Stimulated activated CD4-positive, alpha-beta T cell treated with anti-CD3 and anti-CD28 coated beads, Interleukin-12 subunit alpha, Interleukin-12 subunit beta, amount 100 ng/mL, for 4 hours (primary cell): Measurements from ENCODE around the gene CCDC185.
"Not testable (repeated sequence)": the region's sequence is repeated elsewhere in the genome, so short reads cannot be mapped to it uniquely, and the experiment has no call there.

Source experiments
- DNase-seq: peaks from one replicate; pipeline ENCODE4 v3.0.0-alpha.2; 2020

The CCDC185 gene

DNA sequence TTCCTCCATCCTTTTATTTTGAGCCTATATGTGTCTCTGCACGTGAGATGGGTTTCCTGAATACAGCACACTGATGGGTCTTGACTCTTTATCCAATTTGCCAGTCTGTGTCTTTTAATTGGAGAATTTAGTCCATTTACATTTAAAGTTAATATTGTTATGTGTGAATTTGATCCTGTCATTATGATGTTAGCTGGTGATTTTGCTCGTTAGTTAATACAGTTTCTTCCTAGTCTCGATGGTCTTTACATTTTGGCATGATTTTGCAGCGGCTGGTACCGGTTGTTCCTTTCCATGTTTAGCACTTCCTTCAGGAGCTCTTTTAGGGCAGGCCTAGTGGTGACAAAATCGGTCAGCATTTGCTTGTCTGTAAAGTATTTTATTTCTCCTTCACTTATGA, 6.2 kb downstream of the CCDC185 start:
- DNase-seq, result not testable (repeated sequence)

DNA sequence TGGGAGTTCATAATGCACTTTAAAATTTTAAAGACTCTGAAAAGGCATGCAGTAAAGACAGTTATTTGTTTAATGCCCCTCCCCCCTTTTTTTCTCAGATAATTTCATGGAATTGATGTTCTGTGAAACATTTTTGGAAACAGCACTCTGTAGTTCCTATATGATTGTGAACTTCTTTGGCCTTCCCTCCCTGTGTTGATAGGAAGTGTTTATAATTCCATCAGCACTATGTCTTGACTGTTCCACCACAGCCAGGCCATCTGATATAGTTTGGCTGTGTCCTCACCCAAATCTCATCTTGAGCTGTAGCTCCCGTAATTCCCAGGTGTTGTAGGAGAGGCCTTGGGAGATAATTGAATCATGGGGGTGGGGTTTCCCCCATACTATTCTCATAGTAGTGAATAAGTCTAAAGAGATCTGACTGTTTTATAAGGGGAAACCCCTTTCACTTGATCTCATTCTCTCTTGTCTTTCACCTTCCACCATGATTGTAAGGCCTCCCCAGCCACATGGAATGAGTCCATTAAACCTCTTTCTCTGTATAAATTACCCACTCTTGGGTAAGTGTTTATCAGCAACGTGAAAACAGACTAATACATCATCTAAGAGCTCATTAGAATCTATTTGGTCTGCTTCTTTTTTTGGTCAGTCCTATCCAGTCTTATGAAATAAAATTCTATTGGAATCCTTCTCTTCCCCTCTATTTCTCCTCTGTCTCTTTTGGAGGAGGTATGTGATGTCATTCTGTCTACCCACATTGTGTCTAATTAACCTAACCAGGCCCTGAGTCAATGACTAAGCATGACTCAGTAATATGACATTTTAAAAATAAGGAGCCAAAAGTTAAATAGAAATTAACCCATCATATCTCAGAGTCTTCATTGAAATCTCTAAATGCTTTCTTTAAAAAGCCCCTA, 8.9 kb downstream of the CCDC185 start:
- DNase-seq, result no peak

DNA sequence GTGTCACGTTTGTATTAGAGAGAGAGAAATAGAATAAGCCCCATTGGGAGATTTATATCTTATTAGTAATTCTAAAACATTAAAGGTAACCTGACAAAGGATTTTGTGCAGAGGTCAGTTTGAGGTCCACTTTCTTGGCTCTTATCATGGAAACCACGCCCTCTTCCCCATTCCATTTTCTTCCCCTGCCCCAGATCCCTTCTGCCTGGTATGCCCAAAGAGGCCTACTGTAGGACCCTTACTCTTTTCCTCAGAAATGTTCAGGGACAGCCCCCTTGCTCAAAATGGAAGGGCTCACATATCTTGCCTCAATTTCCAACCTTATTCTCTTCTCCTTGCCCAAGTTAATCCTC, 9.6 kb downstream of the CCDC185 start:
- no peak for DNase-seq

DNA sequence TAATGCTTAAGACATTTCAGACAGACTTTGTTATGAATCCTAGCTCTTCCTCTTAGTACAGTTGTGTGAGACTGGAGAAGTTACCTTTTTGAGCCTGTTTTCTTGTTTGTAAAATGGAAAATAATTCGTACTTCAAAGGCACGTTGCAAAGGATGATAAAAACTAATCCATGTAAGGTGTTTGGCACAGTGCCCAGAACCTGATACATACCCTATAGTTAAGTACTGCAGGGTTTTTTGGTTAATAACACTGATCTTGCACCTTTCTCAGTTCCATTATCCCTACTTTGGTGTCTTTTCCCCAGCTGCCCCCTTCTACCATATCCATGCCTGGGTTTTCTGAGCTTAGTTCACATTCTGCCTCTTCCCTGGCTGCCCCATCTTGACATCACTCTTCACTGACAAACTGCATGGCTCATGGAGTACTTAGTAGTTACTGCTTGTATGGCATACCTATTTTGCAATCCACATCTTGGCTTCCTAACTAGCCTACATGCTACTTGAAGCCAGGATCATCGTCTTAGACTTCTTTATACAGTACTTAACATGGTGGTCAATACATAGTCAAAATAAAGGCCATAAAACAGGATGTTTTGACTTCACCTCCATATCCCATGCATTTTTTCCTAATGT, 10.1 kb downstream of the CCDC185 start:
- no peak for DNase-seq

DNA sequence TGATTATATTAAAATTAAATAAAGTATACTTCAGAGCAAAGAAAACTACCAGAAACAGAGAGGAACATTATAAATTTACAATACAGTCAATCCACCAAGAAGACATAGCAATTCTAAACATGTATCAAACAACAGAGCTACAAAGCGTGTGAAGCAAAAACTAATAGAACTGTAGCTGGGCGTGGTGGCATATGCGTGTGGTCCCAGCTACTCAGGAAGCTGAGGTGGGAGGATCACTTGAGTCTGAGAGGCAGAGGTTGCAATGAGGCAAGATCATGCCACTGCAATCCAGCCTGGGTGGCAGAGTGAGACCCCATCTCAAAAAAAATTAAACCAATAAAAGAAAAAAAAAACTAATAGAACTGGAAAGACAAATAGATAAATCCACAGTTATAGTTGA, 12.3 kb downstream of the CCDC185 start:
- DNase-seq, result no peak

DNA sequence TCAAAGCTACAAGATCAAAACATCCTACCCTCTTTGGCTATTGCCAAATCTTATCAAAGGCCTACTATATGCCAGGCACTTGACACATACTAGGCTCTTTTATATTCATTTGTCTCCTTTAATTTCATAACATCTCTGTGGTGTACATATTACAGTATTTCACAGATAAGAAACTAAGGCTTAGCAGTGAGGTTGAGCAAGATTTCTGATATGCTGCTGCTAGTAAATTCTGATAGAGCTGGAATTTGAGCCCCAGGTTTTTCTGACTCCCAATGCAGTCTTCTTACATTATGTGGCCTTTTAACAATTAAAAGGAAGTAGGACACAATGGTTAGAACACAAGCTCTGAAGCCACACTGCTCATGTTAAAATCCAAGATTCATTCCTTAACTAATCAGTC, 16.8 kb downstream of the CCDC185 start:
- DNase-seq, result no peak

DNA sequence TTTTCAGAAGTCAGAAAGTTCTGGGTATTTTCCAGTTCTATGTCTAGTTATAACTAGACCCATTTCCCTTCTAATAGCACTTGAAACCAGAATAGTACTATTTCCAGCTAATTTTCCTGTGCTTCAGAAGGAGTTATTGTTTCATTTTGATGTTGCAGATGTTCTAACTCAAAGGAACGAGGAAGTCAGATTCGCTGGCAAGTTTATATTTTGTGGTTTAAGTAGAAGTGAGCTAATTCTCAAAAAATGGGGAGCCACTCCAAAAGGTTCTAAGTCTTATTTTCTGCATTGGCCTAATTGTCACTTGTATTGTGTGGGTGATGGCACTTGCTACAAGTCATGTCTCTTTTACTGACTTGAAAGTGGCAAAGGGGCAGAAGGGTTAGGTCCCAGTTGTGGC, 18.1 kb downstream of the CCDC185 start:
- DNase-seq, result no peak

DNA sequence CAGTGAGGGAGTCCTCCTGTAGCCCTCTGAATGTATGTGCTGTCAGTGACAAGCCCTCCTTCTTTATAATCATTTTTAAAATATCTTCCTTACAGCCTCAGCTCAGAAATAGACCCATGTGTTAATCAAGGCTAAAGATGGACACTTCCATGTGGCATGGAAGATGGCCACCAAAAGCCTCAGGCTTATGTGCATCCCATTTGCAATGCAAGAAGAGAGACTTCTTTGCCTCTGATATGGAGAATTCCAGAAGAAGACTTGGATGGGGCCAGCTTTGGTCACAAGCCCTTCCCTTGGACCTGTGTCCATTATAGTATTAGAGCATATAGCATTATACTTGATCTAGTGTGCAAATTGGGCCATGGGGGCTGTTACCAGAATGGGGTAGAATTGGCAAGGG, 18.5 kb downstream of the CCDC185 start:
- DNase-seq, result no peak

DNA sequence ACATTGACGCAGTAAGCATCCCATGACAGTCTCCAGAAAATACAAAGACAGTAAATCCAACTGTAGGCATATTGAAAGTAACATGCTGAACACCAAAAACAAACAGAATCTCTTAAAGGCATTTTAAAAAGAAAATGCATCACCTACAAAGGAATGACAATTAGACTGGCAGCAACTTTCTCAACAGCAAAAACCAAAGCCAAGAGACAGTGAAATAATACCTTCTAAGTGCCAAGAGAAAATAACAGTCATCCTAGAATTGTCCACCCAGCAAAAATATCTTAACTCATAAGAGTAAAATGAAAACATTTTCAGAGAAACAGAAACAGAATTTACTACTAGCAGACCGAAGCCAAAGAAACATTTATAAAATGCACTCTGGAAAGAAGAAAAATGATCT, 20.0 kb downstream of the CCDC185 start:
- DNase-seq, result no peak

DNA sequence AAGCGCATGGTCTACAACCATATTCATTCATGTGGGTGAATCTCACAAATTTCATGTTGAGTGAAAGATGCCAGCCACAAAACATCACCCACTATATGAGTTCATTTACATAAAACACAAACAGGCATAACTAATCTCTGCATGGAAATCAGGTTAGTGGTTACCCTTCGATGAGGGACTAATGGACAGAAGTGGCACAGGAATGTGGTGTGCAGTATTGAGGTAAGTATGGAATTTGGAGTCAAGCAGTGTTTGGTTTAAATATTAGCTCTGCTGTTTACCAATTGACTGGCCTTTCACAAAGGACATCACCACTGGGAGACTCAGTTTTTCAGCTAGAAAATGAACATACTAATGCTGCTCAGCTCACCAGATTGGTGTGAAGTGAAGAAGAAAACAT, 24.2 kb downstream of the CCDC185 start:
- DNase-seq, result no peak

DNA sequence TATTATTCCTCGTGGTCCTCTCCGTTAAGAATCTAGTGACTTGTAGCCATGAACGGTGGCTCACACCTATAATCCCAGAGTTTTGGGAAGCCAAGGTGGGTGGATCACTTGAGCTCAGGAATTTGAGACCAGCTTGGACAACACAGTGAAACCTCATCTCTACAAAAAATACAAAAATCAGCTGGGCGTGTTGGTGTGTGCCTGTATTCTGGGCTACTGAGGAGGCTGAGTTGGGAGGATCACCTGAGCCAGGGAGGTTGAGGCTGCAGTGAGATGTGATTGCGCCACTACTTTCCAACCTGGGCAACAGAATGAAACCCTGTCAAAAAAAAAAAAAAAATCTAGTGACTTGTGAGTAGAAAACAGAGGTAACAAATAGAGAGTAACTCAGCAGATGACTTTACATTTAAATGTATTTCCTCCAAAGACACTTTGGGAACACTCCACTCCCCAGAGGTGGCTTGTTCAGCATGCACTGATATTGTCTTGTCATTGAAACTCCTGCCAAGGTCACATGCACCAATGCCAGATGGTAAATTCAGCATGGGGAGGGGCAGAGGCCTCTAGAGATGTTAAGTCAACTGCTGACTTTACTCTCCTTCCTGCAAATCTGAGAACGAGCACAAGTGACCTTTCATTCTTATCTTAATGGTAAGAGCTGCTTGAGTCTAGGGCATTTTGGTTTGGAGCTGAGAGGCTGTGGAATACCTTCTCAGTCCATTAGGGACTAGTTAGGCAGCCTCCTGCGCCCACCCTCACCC, 24.9 kb downstream of the CCDC185 start:
- DNase-seq, result no peak

DNA sequence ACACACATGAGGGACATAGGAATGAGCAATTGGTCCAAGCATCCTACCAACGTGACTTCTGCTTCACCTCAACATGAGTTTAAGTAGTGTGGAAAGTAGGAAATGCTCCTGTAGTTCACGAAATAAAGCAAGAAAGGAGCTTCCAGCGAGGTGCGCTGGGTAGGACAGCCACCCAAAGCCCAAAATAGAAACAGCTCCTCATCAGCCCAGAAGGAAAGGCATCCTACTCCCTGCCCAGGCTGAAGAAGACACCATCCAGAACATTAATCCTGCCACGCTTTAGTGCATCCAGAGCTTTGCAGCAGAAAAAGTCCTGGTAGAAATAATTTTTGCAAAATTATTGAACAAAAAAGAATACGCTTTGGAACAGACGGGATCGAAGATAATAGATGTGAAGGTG, 25.9 kb downstream of the CCDC185 start:
- no peak for DNase-seq

DNA sequence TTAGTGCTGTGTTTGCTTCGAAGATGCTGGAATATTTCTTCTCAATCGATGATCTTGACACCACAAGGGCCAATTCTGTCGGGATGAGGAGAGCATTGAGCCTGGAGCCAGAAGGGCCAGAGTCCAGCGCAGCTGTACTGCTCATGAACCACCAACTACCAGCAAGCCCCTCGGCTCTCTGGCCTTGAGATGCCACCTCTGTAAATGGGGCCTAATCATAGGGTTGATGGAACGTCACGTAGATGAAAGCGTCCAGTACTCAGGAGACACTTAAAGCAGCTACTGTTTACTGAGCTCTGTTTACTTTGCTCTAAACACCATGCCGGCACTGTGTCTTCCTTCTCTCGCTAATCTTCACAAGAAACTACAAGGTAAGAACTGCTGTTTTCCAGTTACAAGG, 26.3 kb downstream of the CCDC185 start:
- no peak for DNase-seq

DNA sequence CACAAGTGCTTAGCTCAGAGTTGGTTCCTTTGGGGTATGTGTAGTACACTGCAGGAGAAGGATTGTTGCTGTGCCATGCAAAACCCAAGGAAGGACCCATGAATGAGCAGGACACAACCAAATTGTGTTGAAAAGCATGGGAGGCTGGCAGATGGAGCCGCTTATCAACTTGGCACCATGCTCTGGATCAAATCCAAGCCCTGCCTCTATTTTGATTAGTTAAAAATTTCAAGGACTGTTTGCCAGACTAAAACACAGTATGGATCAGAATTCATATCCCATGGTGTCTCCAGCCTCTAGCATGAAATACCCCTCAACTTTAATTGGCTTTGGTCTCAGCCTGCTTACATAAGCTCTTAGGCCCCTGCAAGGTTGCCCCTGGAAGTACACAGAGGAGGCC, 27.8 kb downstream of the CCDC185 start:
- DNase-seq, result no peak

DNA sequence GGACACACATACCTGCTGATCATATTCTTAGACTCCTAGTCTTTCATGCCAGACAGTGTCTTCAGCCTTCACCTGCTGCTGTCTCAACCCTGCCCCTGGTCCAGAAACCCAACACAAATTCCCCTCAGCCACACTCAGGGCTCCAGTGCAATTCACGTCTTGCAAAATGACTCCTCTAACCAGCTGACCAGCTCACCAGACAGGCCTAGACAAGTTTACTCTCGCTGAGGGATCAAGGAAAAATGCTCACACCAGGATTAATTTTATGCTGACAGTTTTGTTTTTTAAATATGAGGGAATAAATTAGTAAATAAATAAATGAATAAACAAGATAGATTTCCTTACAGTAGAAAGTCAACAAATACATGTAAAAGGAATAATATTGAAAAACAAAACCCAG, 28.5 kb downstream of the CCDC185 start:
- no peak for DNase-seq

DNA sequence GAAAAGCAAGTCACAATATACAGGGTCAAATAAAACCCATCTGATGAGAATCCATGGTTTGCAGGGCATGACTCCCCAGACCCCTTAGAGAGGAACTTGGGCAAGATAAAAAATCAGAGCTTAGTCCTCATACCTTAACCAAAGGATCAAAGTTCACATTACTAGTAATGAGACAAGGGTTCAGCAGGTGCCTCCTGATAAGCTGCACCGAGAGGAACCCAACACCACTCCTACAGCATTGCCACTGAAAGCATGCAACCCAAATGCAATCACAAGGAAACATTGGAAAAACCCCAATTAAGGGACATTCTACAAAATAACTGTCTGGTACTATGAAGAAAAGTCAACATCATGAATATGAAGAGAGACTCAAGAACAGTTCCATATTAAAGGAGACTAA, 29.7 kb downstream of the CCDC185 start:
- no peak for DNase-seq

DNA sequence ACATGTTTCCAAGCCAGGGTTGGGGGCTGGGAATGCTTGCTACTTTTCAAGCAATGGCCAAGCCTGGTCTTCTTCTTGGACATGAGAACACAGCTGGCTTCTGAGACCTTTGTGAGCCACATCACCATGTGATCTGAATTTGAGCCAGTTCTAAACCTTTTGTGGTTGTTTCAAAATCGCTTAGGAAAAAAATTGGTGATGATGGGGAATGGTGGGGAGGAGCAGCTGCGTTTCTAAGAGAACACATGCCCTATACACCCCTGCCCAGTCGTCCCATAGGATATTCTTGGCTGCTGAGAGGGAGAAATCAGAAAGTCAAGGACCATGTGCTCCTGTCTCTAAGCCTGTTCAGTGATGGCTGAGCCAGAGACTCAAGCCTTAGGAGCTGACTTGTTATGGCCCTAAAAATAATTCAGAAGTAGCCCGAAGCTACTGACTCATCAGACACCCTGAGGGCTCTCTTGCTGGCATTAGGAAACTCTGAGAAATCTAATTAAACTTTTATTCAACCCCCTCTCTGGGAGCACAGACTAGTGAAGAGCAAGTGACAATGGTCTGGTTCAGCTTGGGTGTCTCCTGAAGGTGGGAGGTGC, 30.5 kb downstream of the CCDC185 start:
- no peak for DNase-seq

DNA sequence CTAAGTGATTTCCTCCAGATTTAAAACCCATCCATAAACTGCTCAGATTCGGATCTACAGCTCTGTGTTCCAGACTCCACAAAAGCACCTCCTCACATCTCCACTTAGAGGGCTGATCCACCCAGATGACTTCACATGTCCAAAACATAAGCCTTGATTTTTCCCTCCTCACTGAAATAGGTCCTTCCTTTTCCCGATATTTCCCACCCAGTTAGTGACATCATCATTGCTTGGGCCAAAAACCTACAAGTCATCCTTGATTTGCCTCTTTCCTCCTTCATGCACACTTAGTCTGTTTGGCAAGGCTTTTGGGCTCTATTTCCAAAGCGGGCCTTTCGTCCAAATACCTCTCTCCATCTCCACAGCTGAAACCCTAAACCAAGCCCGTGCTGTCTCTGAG, 32.3 kb downstream of the CCDC185 start:
- DNase-seq, result no peak

DNA sequence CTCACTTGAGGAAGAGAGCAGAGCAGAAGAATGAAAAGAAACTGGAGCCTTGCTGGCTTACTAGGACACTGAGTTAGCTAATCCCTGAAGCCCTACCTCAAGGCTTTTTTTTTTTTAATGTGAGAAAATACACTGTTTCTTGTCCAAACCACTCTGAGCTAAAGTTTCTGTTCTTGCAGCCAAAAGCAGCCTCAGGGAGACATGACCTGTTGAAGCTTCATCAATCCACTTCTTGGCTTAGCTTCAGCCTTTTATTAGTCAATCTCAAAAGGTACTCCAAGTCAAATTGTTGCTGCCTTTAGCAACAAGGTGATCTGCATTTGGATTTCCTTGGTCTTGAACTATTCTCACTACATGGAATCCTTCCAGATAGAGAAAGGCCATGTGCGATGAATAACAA, 33.7 kb downstream of the CCDC185 start:
- no peak for DNase-seq

DNA sequence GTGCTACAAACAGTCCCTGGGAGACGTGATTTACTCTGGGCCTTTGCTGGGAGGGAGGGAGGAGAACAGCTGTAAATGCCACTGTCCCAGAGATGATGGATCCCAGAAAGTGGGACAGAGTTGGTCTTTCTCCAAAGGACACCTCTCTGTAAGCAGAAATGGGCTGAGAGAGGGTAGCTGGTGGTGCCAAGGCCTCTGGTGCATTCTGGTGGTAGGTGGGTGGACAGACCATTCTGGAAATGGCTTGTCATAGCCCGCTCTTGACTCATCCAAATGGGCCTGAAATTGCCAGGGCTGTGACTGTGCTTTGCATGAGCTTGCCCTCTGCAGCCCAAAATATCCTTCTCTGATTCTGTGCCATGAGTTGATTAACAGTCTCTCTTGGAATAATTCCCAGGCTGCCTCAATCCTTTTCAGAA, 36.1 kb downstream of the CCDC185 start:
- no peak for DNase-seq

DNA sequence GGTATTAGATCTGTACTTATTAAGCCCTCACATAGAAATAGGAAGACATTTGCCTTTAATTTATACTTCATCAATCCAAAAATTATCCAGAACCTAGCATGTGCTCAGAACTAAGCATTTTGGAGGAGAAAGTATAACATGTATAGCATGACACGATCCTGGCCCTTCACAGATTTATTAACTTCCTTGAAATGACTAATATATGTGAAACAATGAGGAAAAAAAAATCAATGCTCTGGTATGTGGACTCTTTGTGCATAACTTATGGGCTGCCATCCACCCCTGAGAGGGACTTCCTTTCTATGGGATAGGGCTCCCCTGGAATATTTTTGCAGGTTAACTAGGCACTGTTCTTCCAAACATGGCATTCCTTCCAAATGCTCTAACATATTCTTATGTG, 36.6 kb downstream of the CCDC185 start:
- no peak for DNase-seq

DNA sequence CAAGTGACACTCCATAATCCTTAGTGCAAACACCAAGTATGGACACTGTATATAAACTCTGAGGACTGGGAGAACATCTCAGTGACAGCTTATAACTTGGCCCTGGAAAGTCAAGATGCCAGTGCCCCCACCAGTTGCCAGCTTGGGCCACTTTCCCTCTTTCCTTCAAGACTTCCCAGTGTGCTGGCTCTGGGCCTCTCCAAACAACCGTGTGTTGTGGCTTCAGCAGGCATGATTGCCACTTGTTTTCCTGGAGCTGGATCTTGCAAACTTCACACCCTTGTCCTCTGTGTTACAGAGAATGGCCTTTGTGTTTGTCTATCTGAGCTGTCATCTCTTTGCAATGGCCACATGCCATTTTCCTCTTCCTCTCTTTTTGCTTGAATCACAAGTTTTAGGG, 37.0 kb downstream of the CCDC185 start:
- no peak for DNase-seq

DNA sequence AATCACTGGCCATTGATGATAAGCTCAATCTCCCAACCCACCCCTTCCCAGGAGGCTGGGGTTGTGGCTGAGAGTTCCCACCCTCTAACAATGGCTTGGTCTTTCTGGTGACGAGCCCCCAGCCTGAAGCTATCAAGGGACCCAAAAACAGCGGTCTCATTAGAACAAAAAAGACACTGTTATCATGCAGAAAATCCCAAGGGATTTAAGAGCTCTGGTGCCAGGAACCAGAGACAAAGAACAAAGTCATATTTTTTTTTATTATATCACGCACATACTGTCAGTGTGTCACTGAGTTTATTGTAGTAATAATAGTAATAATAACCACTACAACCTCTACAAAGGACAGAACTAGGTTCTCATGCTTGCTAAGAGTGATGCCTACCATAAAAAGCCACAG, 43.9 kb downstream of the CCDC185 start:
- no peak for DNase-seq

DNA sequence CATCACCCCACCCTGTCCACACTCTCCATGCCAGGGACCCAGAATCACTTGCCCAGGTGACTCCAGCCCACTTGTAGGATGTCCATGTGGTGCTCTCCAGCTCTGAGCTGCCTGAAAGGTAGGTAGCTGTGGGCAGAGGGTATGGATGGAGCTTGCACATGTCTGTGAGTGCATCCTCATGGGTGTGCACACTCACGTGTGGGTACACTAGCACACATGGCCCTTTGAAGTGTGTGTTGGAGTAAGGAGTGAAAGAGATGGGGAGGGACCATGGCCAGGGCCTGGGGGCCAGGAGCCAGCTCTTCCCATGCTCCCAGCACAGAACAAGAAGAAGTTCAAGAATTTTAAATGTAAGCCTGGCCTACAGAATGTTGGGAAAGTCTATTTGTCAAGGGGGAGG, 50.2 kb downstream of the CCDC185 start:
- no peak for DNase-seq
